K562 (cell line): ENCODE measurements around the gene PLEKHA8. TPM values are rescaled to one million over a fixed set of nuclear protein-coding genes. Genes with fewer than 3 reads are reported as not detected.

Experiments used
- ATAC-seq: fragments of 200-7000 bp; cut with Tn5 transposase; 3 replicates; pipeline ENCODE4 v1.9.1; 2020; ENCODE audit warnings: moderate library complexity
- BruUV-seq: library from RNA; stranded (reverse); fragments of 400-500 nt; replicated peaks from 2 replicates; lab custom pipeline; 2021; lab: Mats Ljungman, UMichigan
- CTCF ChIA-PET: fragments of 300-600 bp; formaldehyde crosslinking; extraction: SDS; loops from one replicate; lab custom pipeline; 2021; ENCODE audit warnings: low intra/inter-chr PET ratio; lab: Yijun Ruan, JAX
- POLR2A ChIA-PET: fragments of 300-600, 350-650 bp; sonication (Branson Sonifier 250); formaldehyde crosslinking; extraction: SDS; loops from one replicate; lab custom pipeline; 2021; ENCODE audit warnings: antibody characterized with exemption, inconsistent platforms; lab: Yijun Ruan, JAX
- DNase-seq, 4 experiments: peaks; one replicate each; pipeline versions ENCODE4 v3.0.0 to v3.0.0-alpha.2; 2011 to 2018; ENCODE audit warnings: low spot score in 3 of 4, mixed read lengths in 3 of 4; ENCODE audit errors: extremely low read depth in 1 of 4
- FAIRE-seq: peaks from 2 replicates; lab custom pipeline; 2011; peaks lifted over from hg19 to GRCh38; lab: Jason Lieb, UNC
- H2AFZ ChIP-seq: 2 replicates; pipeline ENCODE4 v1.6.0; 2011; ENCODE audit warnings: low read depth, low read length, control low read depth, inconsistent platforms
- H3K27ac ChIP-seq: fragments of 200-600 bp; 3 replicates; pipeline ENCODE4 v1.8.0; 2011; ENCODE audit warnings: low read depth, mild to moderate bottlenecking, control low read depth, inconsistent platforms, low read length, moderate library complexity, mixed read lengths; ENCODE audit errors: extremely low read depth
- H3K27me3 ChIP-seq, 2 experiments: fragments of 300-600 bp in 1 of 2; 2 replicates in 1 of 2; 3 replicates in 1 of 2; pipeline versions ENCODE4 v1.6.0 to v1.8.0; 2011; ENCODE audit warnings: inconsistent platforms in 2 of 2, low read length in 2 of 2, mild to moderate bottlenecking in 1 of 2, mixed read lengths in 1 of 2, moderate library complexity in 1 of 2; ENCODE audit not compliant: control insufficient read depth in 2 of 2, insufficient read depth in 2 of 2
- H3K36me3 ChIP-seq: fragments of 300-600 bp; 3 replicates; pipeline ENCODE4 v1.8.0; 2011; ENCODE audit warnings: mild to moderate bottlenecking, low read length, inconsistent platforms; ENCODE audit not compliant: control insufficient read depth, insufficient read depth
- H3K4me1 ChIP-seq, 2 experiments: fragments of 200-600 bp in 1 of 2; replicated peaks in 1 of 2; 2 replicates in 1 of 2; 3 replicates in 1 of 2; pipeline versions ENCODE4 v1.5.1 to v1.8.0; 2011; ENCODE audit warnings: inconsistent platforms in 2 of 2, low read length in 2 of 2, mild to moderate bottlenecking in 1 of 2, mixed read lengths in 1 of 2, moderate library complexity in 1 of 2; ENCODE audit not compliant: control insufficient read depth in 2 of 2, insufficient read depth in 2 of 2
- H3K4me2 ChIP-seq: 2 replicates; pipeline ENCODE4 v1.6.1; 2011; ENCODE audit warnings: low read length, control low read depth, inconsistent platforms, mixed read lengths; ENCODE audit not compliant: insufficient read depth
- H3K4me3 ChIP-seq: fragments of 200-600 bp; sonication (generic), shearing (Covaris generic); 2 replicates; pipeline ENCODE4 v1.5.1; 2016; ENCODE audit warnings: control low read depth, inconsistent platforms
- H3K79me2 ChIP-seq: fragments of 200-600 bp; 3 replicates; pipeline ENCODE4 v1.8.0; 2011; ENCODE audit warnings: low read length, inconsistent platforms; ENCODE audit not compliant: control insufficient read depth, insufficient read depth
- H3K9ac ChIP-seq, 2 experiments: 2 replicates each; pipeline versions ENCODE4 v1.6.0 to v1.6.1; 2011; ENCODE audit warnings: low read depth in 2 of 2, low read length in 2 of 2, control low read depth in 1 of 2, inconsistent platforms in 1 of 2, mild to moderate bottlenecking in 1 of 2, mixed read lengths in 1 of 2; ENCODE audit not compliant: insufficient read depth in 1 of 2
- H3K9me1 ChIP-seq: one replicate; pipeline ENCODE4 v1.6.0; 2011; ENCODE audit warnings: inconsistent platforms, mild to moderate bottlenecking, low read length, moderate library complexity; ENCODE audit not compliant: control insufficient read depth, insufficient read depth
- H3K9me3 ChIP-seq: replicated peaks from 2 replicates; pipeline ENCODE4 v1.5.1; 2011; ENCODE audit warnings: low read depth, low read length, inconsistent platforms; ENCODE audit not compliant: control insufficient read depth, insufficient read depth
- H4K20me1 ChIP-seq: replicated peaks from 2 replicates; pipeline ENCODE4 v1.6.1; 2011; ENCODE audit warnings: low read length, inconsistent platforms, mixed read lengths; ENCODE audit not compliant: control insufficient read depth, insufficient read depth
- ASH1L ChIP-seq: fragments of 450-650 bp; IDR thresholded peaks from 2 replicates; pipeline ENCODE4 v1.6.1; 2018; ENCODE audit warnings: borderline replicate concordance, mild to moderate bottlenecking, low read depth; ENCODE audit not compliant: partially characterized antibody
- CBX3 ChIP-seq, 2 experiments: IDR thresholded peaks; 1 replicate in 1 of 2; 2 replicates in 1 of 2; pipeline ENCODE4 v1.6.1; 2012; ENCODE audit warnings: inconsistent platforms in 2 of 2, low read length in 2 of 2, borderline replicate concordance in 1 of 2, control low read depth in 1 of 2
- E4F1 ChIP-seq: fragments of 250-450 bp; sonication (Bioruptor Pico); IDR thresholded peaks from 2 replicates; pipeline ENCODE4 v1.5.0; 2021; ENCODE audit warnings: mild to moderate bottlenecking, borderline replicate concordance
- ETV5 ChIP-seq: sonication (generic); formaldehyde crosslinking; IDR thresholded peaks from 2 replicates; pipeline ENCODE4 v1.4.0; 2020; ENCODE audit warnings: low read depth, mild to moderate bottlenecking, missing genetic modification reagents
- JUN ChIP-seq, 2 experiments: sonication (generic) in 1 of 2; formaldehyde crosslinking in 1 of 2; IDR thresholded peaks; 2 replicates each; pipeline versions ENCODE4 v1.6.1 to v1.8.0; 2012 to 2022; ENCODE audit warnings: borderline replicate concordance in 2 of 2, mild to moderate bottlenecking in 2 of 2, improper control_type of control experiment in 1 of 2, low read depth in 1 of 2, low read length in 1 of 2, missing genetic modification reagents in 1 of 2
- NR2C2 ChIP-seq, 2 experiments: fragments of 200-800 bp in 1 of 2; sonication (Bioruptor generic) in 1 of 2; sonication (generic) in 1 of 2; formaldehyde crosslinking in 1 of 2; IDR thresholded peaks; 2 replicates each; pipeline versions ENCODE4 v1.6.1 to v1.8.0; 2016 to 2022; ENCODE audit warnings: mild to moderate bottlenecking in 1 of 2, missing compliant biosample characterization in 1 of 2, missing genetic modification characterization in 1 of 2, missing genetic modification reagents in 1 of 2
- PKNOX1 ChIP-seq: fragments of 450-650 bp; IDR thresholded peaks from 2 replicates; pipeline ENCODE4 v1.6.1; 2016
- PPARD ChIP-seq: fragments of 250-450 bp; sonication (Bioruptor Pico); IDR thresholded peaks from 2 replicates; pipeline ENCODE4 v1.8.0; 2022; ENCODE audit warnings: inconsistent platforms, mild to moderate bottlenecking, moderate library complexity
- ZNF140 ChIP-seq: fragments of 250-450 bp; sonication (Bioruptor Pico); IDR thresholded peaks from 2 replicates; pipeline ENCODE4 v1.8.0; 2021; ENCODE audit warnings: moderate library complexity, mild to moderate bottlenecking, inconsistent platforms
- ZNF165 ChIP-seq: fragments of 250-450 bp; sonication (Bioruptor Pico); IDR thresholded peaks from 2 replicates; pipeline ENCODE4 v1.4.0; 2020; ENCODE audit warnings: borderline replicate concordance
- ZNF23 ChIP-seq: fragments of 250-450 bp; sonication (Bioruptor Pico); IDR thresholded peaks from 2 replicates; pipeline ENCODE4 v1.4.0; 2020; ENCODE audit warnings: mild to moderate bottlenecking
- ZNF584 ChIP-seq: fragments of 200-800 bp; sonication (Bioruptor generic); IDR thresholded peaks from 2 replicates; pipeline ENCODE4 v1.6.1; 2016; ENCODE audit warnings: low read depth, mild to moderate bottlenecking, missing genetic modification characterization, missing compliant biosample characterization
- ZNF644 ChIP-seq: fragments of 200-800 bp; sonication (Bioruptor generic); IDR thresholded peaks from 2 replicates; pipeline ENCODE4 v1.6.1; 2016; ENCODE audit warnings: low read depth, missing genetic modification characterization, missing compliant biosample characterization
- WGBS: fragments of 100-300 bp; shearing (Covaris generic); methylation state at CpG from one replicate; pipeline ENCODE4 v1.1.6; 2016; ENCODE audit warnings: low coverage, mixed read lengths; ENCODE audit not compliant: insufficient coverage; ENCODE audit errors: missing lambda C conversion rate; 5-methylcytosine and 5-hydroxymethylcytosine counted together
- in situ Hi-C: fragments of 300-500 bp; cut with MboI; formaldehyde crosslinking; loops from 4 replicates; pipeline ENCODE4 v1.15.0; 2018; ENCODE audit warnings: inconsistent platforms, mixed read lengths
- intact Hi-C: fragments of 100-400 bp; cut with micrococcal nuclease; formaldehyde crosslinking; loops from 2 replicates; pipeline ENCODE4 v1.14.2; 2022
- polyA plus RNA-seq, 8 experiments: library from polyadenylated mRNA; depleted of rRNA in 4 of 8; stranded (reverse) in 5 of 8; unstranded in 3 of 8; fragments of >200 nt; fragmentation: Nextera tagmentation in 2 of 8; fragmentation: Illumina TruSeq in 1 of 8; extraction: Ambion mirVana in 2 of 8; extraction: Trizol in 1 of 8; gene quantifications; 2 replicates each; pipeline versions ENCODE4 v1.2.1 to v1.2.3, GENCODE V29; 2011 to 2014; ENCODE audit warnings: inconsistent platforms in 1 of 8, missing spikeins in 1 of 8
- total RNA-seq, 7 experiments: library from RNA; depleted of rRNA in 6 of 7; stranded (reverse); fragments of >200 nt in 6 of 7; fragmentation: Illumina TruSeq in 2 of 7; extraction: Trizol in 2 of 7; gene quantifications; 2 replicates each; pipeline versions ENCODE4 v1.2.1 to v1.2.3, GENCODE V29; 2011 to 2021; ENCODE audit warnings: low replicate concordance in 1 of 7
- TF ChIP-seq, protein P1 (sequence below): fragments of 250-450 bp; sonication (Bioruptor Pico); IDR thresholded peaks from 2 replicates; pipeline ENCODE4 v1.4.0; 2020; ENCODE audit warnings: mild to moderate bottlenecking
- TF ChIP-seq, protein P2 (sequence below): fragments of 250-450 bp; sonication (Bioruptor Pico); IDR thresholded peaks from 2 replicates; pipeline ENCODE4 v1.4.0; 2020

The PLEKHA8 gene
- total and polyA plus RNA-seq, 9 of the 15 experiments (the other 6 are each of a cell fraction or from before 2014, with no cell fraction given), result 3.2 to 16.3 (median 11.8) TPM

GRCh38 chr7:30020535-30020934 is 7.7 kb upstream of the PLEKHA8 start:
- Histone ChIP-seq H3K27me3 (no peaks in the 10 kb centered on the region), H3K79me2 (peaks cover 43% of the 10 kb centered on the region), H4K20me1 (no peaks in the 10 kb centered on the region; the same call in 1 of the 2 replicates), H3K9me3 (no peaks in the 10 kb centered on the region), H3K4me2 (no peak overlapping the region), H3K4me1 (peaks cover 2 to 6% of the 10 kb centered on the region in 2 experiments; a peak in 1 of 5 replicates), H3K36me3 (peaks cover 65% of the 10 kb centered on the region), H3K4me3 (no peak overlapping the region), H3K9ac (no peak overlapping the region), H3K9me1 (no peaks in the 10 kb centered on the region), H3K27ac (no peak overlapping the region), H2AFZ (no peak overlapping the region)
- CTCF ChIA-PET, result no interaction called here
- FAIRE-seq (no peak), DNase-seq (no peak), ATAC-seq (no peak)
- in situ Hi-C loops (no loop called here), intact Hi-C loops (no loop called here)
- POLR2A ChIA-PET, result no interaction called here
- WGBS, result 27% methylated on average over 1 of the region's 1 CpG
- no TSS peak for BruUV-seq
- no peak for TF ChIP-seq PKNOX1
- TF ChIP-seq NR2C2 (CRISPR knock-in tag; IDR thresholded peaks at IDR 0.05), result no peak
- TF ChIP-seq NR2C2 (tag; IDR thresholded peaks at IDR 0.05), result no peak
- TF ChIP-seq ZNF644 (tag), result no peak
- no peak for TF ChIP-seq ETV5
- TF ChIP-seq, protein P1, sequence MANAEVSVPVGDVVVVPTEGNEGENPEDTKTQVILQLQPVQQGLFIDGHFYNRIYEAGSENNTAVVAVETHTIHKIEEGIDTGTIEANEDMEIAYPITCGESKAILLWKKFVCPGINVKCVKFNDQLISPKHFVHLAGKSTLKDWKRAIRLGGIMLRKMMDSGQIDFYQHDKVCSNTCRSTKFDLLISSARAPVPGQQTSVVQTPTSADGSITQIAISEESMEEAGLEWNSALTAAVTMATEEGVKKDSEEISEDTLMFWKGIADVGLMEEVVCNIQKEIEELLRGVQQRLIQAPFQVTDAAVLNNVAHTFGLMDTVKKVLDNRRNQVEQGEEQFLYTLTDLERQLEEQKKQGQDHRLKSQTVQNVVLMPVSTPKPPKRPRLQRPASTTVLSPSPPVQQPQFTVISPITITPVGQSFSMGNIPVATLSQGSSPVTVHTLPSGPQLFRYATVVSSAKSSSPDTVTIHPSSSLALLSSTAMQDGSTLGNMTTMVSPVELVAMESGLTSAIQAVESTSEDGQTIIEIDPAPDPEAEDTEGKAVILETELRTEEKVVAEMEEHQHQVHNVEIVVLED (CRISPR knock-in tag), result no peak
- TF ChIP-seq CBX3 (IDR thresholded peaks at IDR 0.05; ENCODE audit: borderline replicate concordance in 1 of 2, low read length in 2 of 2), result no peak
- no peak for TF ChIP-seq JUN (IDR thresholded peaks at IDR 0.05; ENCODE audit: borderline replicate concordance, low read depth, low read length)
- TF ChIP-seq JUN (CRISPR knock-in tag; IDR thresholded peaks at IDR 0.05; ENCODE audit: borderline replicate concordance), result no peak
- TF ChIP-seq ASH1L, result no peak
- TF ChIP-seq, protein P2, sequence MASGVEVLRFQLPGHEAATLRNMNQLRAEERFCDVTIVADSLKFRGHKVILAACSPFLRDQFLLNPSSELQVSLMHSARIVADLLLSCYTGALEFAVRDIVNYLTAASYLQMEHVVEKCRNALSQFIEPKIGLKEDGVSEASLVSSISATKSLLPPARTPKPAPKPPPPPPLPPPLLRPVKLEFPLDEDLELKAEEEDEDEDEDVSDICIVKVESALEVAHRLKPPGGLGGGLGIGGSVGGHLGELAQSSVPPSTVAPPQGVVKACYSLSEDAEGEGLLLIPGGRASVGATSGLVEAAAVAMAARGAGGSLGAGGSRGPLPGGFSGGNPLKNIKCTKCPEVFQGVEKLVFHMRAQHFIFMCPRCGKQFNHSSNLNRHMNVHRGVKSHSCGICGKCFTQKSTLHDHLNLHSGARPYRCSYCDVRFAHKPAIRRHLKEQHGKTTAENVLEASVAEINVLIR (CRISPR knock-in tag), result no peak
- no peak for TF ChIP-seq PPARD (CRISPR knock-in tag)
- TF ChIP-seq ZNF140, result no peak
- TF ChIP-seq E4F1 (CRISPR knock-in tag), result no peak
- TF ChIP-seq ZNF584 (CRISPR knock-in tag), result no peak
- TF ChIP-seq ZNF165 (CRISPR knock-in tag), result no peak
- no peak for TF ChIP-seq ZNF23
